Measurements from ENCODE around the gene G3BP2. TPM values are rescaled to one million over a fixed set of nuclear protein-coding genes. Genes with fewer than 3 reads are reported as not detected.
A peak's percentile ranks its signal among the peaks of the same experiment; 100 is the strongest.
"Not testable (repeated sequence)": the region's sequence is repeated elsewhere in the genome, so short reads cannot be mapped to it uniquely, and the experiment has no call there.

Gene G3BP2
- 235 and 241 TPM in 2 replicates for total RNA-seq

DNA sequence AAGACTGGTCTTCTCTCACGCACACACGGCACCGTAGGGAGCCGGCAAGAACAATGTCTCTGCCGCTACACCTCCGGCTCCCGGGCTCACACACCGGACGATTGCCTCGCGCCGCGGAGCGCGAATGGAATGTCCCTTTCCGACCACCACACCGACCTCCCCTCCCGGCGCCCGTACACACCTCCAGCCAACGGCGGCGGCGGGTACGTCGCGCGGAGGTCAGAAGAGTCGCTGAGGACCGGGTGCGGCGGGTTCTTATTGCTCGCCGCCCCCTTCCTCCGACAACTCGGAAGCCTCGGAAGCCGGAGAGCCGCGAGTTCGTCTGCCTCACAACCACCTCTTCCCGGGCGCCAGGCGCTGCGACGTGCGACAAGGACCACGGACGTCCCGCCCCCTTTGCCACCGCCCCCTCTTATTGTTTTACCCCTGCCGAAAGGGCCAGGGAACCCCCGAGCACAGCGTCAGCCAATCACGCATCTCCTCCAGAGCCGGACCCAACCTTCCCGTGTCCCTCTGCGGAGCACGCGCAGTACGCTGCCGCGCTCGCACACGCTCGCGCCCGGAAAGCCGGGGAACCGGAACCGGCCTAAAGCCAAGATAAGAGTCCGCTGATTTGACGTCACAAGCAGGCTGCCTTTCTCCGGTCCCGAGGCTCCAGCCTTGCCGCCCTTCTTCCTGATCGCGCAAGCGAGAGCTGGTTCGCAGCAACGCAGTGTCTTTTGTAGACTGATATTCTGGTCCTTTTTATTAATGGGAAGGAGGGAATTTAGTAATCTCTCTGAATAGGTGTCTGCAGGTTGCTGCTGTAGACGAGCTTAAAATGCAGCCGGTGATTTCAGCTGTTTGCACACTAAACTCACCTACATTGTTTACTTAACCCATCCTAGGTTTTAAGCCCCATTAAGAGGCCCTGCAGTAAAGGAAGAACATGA is at the start of gene G3BP2:
Gene G3BP2, minus strand, starts transcription at position 385 of the 932 bp plus-strand sequence. CDS start 11,386 bp downstream, outside the sequence.
- DNase-seq (ENCODE audit: low read depth, low spot score), result peak; percentile 95

DNA sequence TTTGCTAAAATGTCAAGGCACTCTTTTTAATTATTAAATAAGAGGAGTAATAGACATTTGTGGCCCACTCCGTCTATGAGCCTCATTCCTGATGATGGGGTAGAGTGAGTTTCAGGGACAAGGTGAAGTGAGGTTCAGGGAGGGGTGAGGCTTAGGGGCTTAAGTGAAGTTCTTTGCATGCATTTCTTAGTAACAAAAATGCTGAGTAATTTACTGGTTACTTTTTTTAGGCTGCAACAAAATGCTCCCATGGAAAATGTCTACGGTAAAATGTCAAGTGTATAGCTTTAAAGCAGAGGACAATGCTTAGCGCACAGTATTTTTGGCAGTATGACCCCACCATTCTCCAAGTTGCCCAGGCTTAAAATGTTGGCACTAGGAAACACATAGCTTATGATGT is 49.2 kb upstream of the G3BP2 start:
- DNase-seq (ENCODE audit: low read depth, low spot score), result no peak

DNA sequence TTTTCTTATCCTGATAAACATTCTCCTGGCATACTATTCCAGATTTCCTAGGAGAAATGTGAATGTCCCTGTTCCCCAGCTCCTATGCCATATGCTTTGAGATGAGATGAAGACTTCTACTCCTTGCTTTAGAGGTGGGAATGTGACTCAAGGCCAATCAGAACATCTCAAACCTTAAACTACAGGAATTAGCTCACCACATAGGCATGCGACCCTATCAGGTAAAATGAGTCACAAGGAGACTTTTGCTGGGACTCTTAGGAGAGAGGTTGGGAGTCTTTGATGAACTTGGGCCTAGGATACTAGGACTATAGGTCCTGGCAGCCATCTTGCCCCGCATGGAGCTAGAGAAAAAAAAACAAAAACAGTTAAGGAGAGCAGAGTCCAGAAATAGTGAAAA is 45.3 kb upstream of the G3BP2 start:
- DNase-seq (ENCODE audit: low read depth, low spot score), result no peak

DNA sequence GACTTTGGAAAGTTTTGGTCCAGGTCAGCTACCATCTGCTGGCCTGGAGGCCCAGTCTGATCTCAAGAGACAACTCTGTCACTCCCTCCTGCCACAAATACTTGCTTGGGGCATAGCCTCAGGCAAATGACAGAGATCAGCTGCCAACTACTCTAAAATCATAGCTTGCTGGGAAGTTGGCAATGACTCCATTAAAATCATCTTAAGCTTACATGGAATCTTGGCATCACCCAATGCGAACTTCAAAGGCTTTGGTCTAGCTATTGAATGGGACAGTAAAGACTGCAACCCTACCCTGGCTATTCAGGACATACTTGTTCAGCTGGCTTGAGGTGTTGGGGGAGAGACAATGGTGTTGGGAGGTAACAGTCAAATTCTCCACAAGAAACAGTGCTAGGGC is 44.2 kb upstream of the G3BP2 start:
- no peak for DNase-seq (ENCODE audit: low read depth, low spot score)

DNA sequence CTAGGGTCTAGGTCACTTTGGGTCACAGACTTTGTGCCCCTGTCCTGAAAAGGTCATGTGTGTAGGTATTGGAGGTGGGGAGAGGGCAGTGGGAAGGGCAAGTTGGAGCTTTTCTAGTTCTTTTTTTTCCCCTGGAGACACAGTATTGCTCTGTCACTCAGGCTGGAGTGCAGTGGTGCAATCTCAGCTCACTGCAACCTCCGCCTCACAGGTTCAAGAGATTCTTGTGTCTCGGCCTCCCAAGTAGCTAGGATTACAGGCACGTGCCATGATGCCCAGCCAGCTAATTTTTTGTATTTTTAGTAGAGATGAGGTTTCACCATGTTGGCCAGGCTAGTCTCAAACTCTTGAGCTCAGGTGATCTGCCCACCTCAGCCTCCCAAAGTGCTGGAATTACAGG is 42.8 kb upstream of the G3BP2 start:
- DNase-seq (ENCODE audit: low read depth, low spot score), result not testable (repeated sequence)

DNA sequence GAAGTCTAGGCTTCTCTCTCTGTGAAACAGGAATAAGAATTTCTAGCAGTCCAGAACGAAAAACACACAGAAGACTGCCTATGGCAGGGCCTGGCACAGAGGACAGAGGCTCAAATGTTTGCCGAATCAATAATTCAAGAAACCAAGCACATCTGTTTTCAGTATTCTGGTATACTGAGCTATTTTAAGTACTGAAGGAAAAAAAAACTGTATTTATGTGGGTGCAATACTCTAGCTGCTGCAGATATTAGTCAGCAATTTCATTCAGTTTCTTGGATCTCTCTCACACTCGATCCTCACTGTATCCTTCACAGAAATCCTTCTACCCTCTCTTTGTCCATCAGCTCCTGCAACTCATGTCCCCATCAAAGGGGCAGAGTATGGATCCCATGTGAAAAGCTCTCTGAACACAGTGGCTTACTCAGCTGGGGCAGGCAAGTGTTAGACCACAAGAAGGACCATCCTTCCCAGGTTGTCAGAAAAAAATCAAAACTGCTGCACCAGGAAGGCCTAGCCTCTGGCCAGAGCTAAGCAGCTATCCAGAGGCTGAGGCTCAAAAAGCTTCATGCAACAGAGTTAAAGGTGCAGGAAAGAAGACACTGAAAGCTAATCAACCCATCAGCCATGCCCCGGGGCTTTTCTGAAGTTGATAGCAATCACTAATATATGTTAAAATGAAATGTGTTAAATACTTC is 42.0 kb upstream of the G3BP2 start:
- no peak for DNase-seq (ENCODE audit: low read depth, low spot score)

DNA sequence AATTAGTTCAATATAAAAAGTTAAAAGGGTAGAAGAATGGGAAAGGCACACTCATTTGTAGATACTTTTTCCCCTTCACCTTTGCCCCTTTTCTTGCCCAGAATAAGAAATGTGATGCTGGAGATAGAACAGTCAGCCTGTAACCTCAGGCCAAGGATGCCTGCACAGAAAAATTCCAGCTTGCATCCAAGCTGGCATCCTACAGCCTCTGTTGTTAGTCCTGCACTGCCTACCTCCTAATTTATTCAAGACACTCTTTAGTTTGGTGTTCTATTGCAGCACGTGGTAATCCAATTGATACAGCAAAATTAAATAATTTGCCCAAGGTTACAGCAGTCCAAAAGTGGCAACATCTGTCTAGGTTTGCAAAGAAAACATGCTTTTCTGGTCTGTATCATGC is 41.5 kb upstream of the G3BP2 start:
- DNase-seq (ENCODE audit: low read depth, low spot score), result no peak

DNA sequence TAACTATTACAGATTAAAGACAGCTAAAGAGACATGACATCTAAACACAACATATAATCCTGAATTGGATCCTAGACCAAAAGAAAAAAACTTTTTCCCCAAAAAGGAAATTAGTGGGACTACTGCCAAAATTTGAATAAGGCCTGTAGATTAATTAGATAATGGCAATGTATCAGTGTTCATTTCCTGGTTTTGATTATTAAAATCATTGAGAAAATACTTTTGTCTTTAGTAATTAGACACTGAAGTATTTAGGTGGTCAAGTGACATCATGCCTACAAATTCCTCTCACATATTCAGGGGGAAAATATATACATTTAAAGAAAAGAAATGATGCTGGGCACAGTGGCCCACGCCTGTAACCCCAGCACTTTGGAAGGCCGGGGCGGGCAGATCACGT is 40.8 kb upstream of the G3BP2 start:
- no peak for DNase-seq (ENCODE audit: low read depth, low spot score)

DNA sequence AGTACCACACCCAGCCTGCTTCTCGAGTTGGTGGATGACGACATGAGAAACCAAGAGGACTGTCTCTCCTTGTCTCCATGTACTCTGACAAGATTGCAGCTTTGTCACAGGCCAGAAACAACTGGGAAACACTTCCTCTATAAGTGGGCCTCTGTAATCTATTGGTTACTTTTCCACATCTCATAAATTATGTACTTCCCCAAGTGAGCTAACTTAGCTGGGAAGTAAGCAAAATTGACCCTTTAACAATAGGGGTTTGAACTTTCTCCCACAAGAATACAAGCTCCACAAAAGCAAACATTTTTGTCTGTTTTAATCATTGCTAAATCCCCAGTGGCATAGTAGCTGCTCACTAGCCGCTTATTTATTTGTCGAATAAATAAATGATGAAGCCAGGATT is 37.0 kb upstream of the G3BP2 start:
- DNase-seq (ENCODE audit: low read depth, low spot score), result peak; percentile 24

DNA sequence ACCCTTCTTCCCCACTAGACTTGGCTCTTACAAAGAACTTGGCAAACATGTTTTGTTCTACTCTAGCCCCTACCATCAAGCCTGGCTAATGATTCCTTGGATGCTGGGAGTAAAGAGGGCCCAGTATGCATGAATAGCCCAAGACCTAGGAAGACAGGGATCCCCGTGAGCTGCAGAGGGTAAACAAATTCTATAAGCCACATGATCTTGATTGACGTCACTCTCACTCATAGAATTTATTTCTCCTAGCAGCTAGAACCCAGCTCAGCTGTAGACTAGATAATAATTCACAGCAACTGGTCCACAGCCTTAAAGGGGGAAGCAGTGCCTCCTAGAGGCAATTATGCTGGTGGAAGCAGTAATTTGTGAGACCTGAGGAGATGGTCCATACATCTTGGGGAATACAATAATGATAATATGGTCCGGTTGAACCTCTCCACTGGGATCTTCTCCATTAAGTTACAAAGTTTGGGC is 35.0 kb upstream of the G3BP2 start:
- no peak for DNase-seq (ENCODE audit: low read depth, low spot score)

DNA sequence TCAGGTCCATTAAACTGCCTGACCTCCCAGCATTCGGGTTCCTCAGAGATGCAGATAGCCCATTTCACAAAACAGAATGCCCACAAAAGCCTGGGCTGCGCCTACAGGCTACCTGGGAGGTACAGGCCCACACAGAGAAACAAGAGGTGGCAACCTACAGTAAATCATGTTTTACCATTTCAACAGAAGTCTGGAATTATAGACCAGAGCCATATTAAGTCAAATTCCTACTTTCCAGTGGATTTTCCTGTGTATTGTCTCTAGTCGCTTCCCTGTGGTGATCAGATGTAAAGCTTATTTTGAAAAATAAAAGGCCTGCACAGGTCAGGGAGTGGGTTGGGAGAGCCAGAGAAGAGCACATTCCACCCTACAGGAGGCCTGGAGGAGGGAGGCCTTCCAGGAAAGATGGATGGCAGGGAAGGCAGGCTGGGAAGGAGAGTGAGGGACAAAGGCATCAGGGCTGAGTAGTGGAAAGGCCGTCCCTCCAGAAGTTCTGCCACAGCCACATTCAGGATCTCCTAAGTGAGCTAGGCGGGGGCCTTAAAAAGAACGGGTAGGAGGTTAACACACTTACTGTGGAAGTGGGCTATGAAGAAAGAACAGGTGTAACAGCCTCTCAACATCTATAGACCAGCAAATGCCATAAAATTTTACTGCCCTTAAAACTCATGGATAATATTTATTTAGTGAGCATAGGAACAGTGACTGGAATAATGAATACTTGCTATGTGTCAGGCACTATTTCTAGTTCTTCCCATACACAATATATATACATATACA is 32.2 kb upstream of the G3BP2 start:
- DNase-seq (ENCODE audit: low read depth, low spot score), result no peak

DNA sequence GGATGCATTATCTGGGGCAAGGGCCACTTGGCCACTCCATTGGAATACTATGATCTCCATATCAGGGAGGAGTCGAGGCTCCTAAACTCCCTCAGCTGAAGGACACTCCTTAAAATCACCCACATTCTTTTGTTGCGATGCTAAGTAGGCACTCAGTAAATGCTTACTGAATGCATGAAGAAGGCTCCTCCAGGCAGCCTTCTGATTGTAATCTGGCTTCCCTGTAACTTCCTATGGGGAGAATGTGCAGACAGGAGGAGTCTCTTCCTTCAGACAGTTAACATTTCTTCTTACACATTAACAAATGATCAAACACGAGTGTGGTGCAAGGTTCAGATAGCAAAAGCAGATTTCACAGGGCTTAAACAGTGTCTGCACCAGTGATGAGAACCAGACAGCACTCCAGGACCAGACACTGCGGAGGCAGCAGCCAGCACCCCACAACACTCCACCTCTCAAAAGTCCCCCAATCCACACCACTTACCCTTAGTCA is 29.8 kb upstream of the G3BP2 start:
- DNase-seq (ENCODE audit: low read depth, low spot score), result no peak

DNA sequence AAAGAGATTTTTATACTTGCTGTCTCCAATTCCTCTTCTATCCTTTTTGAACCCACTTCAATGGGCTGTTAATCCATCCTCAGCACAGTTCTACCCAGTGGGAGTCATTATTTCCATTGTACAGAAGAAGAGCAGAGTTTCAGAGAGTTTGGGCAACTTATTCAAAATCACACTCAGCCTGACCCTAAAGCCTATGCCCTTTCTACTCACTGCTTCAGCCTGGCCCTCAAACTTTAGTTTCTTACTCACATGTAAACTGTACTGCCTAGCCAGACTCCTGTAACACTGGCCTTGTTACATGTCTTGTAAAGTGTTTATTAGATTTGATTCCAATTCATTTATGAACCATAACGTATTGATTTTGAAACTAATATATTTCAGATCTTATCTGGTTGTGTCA is 26.1 kb upstream of the G3BP2 start:
- DNase-seq (ENCODE audit: low read depth, low spot score), result no peak

DNA sequence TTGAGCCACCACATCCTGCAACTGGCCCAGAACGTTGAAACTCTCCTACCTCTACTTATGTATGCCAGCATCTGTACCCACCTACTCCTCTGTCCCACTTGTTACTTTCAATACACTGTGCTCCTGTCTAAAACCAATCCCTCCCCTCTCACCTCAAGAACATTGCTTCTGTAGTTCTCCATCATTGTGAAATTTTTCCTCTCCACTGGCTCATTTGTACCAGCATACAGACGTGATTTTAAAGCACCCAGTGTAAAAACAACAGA is 25.7 kb upstream of the G3BP2 start:
- no peak for DNase-seq (ENCODE audit: low read depth, low spot score)

DNA sequence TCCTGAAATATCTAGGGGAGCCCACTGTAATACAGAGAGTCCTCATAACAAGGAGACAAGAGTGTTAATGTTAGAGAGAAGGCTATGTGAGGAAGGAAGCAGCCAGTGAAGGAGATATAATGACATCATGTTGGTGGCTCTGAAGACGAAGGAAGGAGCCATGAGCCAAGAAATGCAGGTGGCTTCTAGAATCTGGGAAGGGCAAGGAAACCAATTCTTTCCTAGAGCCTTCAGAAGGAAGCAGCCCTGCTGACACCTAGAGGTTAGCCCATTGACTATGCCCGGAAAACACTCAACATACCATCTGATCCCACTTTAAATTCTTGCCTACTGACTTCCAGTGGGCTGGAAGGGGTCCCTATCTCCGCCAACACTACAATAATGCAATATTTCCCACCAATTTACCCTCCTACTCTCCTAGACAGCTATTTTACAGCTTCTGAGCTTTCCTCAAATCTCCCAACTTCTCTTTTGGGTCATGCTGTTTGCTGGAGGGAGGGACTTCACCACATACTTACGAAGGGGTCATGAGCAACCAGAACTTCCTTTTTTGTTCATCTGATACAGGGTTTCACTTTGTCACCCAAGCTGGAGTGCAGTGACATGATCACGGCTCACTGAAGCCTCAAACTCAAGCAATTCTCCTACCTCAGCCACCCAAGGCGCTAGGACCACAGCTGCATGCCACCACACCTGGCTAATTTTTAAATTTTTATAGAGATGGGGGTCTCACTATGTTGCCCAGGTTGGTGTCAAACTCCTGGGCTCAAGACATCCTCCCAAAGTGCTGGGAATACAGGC is 25.2 kb upstream of the G3BP2 start:
- no peak for DNase-seq (ENCODE audit: low read depth, low spot score)

DNA sequence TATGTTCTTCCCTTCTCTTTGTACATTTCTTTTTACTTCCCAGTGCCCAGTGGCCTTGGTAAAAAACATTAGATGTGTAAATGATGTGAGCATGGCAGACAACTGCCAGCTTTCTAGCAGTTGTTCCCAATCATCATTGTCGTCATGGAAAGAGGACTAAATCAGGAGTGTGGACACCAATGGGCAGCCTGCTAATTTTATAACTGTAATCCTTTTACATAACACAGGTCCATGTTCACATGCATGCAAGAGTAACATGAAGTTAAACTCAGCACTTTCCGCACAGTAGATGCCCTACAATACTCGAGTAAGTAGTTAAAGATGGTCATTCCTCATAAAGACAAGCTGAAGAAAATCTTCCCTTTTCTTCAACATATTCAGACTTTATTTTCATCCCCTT is 23.4 kb upstream of the G3BP2 start:
- no peak for DNase-seq (ENCODE audit: low read depth, low spot score)

DNA sequence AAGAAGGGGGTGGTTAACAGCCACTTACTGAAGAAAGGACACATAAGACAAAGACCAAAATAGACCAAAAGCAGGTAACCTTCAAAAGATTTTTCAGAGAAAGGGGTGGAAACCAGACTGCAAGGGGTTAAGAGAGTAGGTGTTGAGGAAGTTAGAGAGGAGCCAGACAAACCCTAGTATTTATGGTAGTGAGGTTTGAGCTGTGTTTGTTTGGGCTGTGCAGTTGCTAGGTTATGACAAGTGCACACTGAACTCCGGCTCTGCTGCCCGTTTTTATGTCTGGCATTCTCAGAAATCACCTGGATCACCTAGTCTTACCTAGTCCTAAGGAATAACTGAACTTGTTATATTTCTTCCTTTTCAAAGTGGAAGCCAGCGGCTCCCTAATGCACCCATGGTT is 22.9 kb upstream of the G3BP2 start:
- no peak for DNase-seq (ENCODE audit: low read depth, low spot score)

DNA sequence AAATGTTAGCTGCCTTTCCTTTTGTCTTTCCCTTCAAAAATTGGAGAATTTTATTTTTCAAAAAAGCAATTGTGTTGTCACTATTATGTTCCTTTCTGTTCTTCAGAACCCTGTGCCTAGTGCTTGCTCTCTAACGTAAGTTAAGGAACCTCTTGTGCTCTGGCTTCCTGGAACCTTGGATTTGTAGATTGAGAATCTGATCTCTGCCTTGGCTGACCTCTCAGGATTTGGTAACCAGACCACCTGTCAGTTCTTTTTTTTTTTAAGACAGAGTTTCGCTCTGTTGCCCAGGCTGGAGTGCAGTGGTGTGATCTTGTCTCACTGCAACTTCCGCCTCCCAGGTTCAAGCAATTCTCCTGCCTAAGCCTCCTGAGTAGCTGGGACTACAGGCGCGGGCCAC is 18.9 kb upstream of the G3BP2 start:
- not testable (repeated sequence) for DNase-seq (ENCODE audit: low read depth, low spot score)

DNA sequence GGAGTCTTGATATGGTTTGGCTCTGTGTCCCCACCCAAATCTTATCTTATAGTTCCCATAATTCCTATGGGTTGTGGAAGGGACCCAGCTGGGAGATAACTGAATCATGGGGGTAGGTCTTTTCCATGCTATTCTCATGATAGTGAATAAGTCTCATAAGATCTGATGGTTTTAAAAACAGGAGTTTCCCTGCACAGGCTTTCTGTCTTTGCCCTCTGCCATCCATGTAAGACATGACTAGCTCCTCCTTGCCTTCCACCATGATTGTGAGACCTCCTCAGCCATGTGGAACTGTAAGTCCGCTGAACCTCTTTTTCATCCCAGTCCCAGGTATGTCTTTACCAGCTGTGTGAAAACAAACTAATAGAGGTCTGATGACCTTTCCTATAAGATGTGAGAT is 13.9 kb upstream of the G3BP2 start:
- not testable (repeated sequence) for DNase-seq (ENCODE audit: low read depth, low spot score)

DNA sequence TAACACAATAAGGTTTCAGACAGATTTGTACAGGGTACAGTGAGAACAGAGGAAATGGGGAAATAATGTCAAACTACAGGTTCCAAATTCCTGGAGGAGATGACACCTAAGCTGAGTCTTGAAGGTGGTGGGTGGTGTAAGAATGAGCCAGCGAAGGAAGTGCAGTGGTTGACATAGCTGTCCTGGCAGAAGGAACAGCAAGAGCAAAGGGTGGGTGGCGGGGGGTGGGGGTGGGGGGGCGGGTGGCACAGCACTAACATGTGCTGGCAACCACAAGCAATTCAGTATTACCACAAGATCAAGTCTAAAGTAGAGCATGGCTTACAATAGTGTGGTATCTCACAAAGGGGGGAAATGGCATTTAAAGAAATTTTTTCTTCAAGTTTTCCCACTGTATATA is 13.1 kb upstream of the G3BP2 start:
- no peak for DNase-seq (ENCODE audit: low read depth, low spot score)

DNA sequence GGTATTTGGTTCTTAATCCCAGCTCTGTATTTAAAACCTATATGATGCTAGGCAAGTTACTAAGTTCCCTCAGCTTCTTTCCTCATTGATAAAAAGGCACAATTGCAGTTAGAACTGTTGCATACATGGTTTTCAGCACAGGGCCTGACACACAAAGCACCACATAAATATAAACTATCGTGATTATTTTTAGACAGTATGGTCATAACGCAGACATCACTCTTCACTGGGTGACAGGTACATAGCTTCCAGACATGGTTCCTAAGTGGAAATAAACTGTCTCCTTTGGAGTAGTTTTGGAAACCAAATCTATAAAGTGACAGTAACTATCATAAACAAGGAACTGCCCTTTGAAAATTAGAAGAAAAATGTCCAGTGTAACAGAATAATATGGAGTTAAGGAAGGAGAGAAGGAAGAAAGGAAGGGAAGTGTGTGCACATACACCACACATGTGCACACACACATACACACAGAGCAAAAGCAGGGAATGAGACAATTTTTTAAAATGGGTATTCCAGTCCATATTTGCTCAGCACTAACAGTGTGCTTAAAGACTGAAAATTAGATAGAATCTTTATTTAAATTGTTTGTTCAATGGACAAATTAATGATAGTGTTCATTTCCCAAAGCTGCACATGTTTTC is 12.5 kb upstream of the G3BP2 start:
- DNase-seq (ENCODE audit: low read depth, low spot score), result no peak

Data from pulmonary artery endothelial cell (primary cell).